Measurements from ENCODE around the gene PLA2G15. TPM values are rescaled to one million over a fixed set of nuclear protein-coding genes. Genes with fewer than 3 reads are reported as not detected.

Gene PLA2G15
- total and polyA plus RNA-seq, 2 of the 13 experiments (the other 11 are each of a cell fraction or from before 2014, with no cell fraction given), result 14.4 to 23.7 TPM

DNA sequence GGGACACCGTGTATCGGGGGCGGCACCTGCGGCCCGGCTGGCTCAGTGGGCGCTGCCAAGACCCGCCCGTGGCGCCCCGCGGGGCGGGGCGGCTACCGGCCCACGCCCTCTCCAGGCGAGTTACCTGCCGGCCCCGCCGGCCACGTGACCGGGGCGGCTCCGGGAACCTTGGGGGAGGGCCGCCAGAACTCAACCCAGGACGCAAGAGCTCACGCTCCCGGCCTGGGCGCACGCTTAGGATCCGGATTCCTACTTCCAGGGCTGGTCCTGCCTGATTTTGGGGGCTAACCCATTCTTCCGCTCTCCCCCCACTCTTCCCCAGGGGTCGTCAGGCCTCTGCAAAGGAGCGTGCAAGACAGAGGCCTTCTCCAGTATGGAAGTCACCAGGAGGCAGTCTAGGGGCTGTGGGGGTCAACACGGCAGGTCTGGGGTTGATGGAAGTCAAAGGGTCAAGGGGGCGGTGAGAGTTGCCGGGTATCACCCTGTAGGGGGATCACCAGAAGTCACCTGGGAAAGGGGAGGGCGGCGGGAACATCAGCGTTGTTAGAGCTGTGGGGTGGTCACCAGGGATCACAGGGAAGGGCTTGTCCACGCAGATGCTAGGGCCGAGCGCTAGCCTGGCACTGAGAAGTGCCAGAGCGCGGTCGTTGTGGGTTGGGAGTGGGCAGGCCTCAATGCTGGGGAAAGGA is 8.9 kb upstream of the PLA2G15 start (continued):
- TF ChIP-seq, protein P1, sequence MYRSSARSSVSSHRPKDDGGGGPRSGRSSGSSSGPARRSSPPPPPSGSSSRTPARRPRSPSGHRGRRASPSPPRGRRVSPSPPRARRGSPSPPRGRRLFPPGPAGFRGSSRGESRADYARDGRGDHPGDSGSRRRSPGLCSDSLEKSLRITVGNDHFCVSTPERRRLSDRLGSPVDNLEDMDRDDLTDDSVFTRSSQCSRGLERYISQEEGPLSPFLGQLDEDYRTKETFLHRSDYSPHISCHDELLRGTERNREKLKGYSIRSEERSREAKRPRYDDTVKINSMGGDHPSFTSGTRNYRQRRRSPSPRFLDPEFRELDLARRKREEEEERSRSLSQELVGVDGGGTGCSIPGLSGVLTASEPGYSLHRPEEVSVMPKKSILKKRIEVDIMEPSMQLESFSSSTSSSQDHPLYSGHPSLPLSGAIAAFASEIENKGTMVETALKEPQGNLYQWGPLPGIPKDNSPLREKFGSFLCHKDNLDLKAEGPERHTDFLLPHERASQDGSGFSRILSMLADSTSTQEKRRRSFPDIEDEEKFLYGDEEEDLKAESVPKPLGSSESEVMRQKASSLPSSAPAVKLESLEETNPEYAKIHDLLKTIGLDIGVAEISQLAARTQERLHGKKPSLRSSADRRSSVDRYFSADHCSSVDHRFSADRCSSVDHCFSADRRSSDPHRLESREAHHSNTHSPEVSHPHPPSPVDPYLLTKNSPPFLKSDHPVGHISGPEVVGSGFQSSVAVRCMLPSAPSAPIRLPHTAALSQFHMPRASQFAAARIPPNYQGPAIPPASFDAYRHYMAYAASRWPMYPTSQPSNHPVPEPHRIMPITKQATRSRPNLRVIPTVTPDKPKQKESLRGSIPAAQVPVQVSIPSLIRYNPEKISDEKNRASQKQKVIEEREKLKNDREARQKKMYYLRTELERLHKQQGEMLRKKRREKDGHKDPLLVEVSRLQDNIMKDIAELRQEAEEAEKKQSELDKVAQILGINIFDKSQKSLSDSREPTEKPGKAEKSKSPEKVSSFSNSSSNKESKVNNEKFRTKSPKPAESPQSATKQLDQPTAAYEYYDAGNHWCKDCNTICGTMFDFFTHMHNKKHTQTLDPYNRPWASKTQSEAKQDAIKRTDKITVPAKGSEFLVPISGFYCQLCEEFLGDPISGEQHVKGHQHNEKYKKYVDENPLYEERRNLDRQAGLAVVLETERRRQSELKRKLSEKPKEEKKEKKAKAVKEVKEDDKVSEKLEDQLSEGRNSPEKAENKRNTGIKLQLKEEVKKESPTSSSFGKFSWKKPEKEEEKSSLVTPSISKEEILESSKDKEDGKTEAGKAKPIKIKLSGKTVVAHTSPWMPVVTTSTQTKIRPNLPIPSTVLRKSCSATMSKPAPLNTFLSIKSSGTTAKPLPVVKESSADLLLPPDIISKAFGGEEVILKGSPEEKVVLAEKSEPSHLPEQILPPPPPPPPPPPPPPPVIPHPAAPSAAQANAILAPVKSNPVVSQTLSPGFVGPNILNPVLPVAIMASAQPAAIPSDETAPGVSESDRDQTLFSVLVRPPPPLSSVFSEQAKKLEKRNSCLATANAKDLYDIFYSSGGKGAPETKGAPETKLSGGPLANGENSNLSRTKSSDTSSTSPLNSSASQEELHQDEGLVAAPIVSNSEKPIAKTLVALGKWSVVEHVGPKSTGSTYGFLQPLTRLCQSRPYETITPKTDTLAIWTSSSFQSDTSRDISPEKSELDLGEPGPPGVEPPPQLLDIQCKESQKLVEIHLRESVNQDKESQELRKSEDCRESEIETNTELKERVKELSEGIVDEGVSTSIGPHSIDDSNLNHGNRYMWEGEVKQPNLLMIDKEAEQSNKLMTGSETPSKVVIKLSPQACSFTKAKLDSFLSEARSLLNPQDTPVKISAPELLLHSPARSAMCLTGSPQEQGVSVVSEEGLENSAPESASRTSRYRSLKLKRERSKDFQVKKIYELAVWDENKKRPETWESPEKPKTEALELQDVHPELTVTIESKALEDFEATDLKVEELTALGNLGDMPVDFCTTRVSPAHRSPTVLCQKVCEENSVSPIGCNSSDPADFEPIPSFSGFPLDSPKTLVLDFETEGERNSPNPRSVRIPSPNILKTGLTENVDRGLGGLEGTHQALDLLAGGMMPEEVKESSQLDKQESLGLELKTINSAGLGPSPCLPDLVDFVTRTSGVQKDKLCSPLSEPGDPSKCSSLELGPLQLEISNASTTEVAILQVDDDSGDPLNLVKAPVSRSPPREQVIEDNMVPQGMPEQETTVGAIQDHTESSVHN (CRISPR knock-in tag; IDR thresholded peaks at IDR 0.05), result peak; percentile 25; the same call in 1 of the 2 replicates
- TF ChIP-seq ZC3H4 (CRISPR knock-in tag; IDR thresholded peaks at IDR 0.05; ENCODE audit: borderline replicate concordance) (peak; percentile 74; the same call in 1 of the 2 replicates), FOXK1 (CRISPR knock-in tag; IDR thresholded peaks at IDR 0.05; ENCODE audit: borderline replicate concordance, low read depth) (no peak), CHD2 (IDR thresholded peaks at IDR 0.05; ENCODE audit: low read depth, low read length) (no peak), TMF1 (CRISPR knock-in tag; IDR thresholded peaks at IDR 0.05; ENCODE audit: low read depth) (no peak), ZNF430 (CRISPR knock-in tag; IDR thresholded peaks at IDR 0.05) (peak; percentile 72), ZNF672 (CRISPR knock-in tag; IDR thresholded peaks at IDR 0.05) (no peak), CEBPB (IDR thresholded peaks at IDR 0.05; ENCODE audit: borderline replicate concordance, low read depth, low read length) (no peak), ZNF20 (CRISPR knock-in tag; IDR thresholded peaks at IDR 0.05) (peak; percentile 80; the same call in 1 of the 2 replicates), ASH2L (IDR thresholded peaks at IDR 0.05; ENCODE audit: insufficient read length, low read depth, low read length) (peak; percentile 57)
- TF ChIP-seq, protein P2, sequence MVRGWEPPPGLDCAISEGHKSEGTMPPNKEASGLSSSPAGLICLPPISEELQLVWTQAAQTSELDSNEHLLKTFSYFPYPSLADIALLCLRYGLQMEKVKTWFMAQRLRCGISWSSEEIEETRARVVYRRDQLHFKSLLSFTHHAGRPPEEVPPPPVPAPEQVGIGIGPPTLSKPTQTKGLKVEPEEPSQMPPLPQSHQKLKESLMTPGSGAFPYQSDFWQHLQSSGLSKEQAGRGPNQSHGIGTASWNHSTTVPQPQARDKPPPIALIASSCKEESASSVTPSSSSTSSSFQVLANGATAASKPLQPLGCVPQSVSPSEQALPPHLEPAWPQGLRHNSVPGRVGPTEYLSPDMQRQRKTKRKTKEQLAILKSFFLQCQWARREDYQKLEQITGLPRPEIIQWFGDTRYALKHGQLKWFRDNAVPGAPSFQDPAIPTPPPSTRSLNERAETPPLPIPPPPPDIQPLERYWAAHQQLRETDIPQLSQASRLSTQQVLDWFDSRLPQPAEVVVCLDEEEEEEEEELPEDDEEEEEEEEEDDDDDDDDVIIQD (CRISPR knock-in tag; IDR thresholded peaks at IDR 0.05; ENCODE audit: low read depth), result 0 out of 2 replicates have a peak, but pooled peaks have one; percentile 25
- TF ChIP-seq, protein P3, sequence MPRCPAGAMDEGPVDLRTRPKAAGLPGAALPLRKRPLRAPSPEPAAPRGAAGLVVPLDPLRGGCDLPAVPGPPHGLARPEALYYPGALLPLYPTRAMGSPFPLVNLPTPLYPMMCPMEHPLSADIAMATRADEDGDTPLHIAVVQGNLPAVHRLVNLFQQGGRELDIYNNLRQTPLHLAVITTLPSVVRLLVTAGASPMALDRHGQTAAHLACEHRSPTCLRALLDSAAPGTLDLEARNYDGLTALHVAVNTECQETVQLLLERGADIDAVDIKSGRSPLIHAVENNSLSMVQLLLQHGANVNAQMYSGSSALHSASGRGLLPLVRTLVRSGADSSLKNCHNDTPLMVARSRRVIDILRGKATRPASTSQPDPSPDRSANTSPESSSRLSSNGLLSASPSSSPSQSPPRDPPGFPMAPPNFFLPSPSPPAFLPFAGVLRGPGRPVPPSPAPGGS (CRISPR knock-in tag; IDR thresholded peaks at IDR 0.05), result no peak
- TF ChIP-seq, protein P4, sequence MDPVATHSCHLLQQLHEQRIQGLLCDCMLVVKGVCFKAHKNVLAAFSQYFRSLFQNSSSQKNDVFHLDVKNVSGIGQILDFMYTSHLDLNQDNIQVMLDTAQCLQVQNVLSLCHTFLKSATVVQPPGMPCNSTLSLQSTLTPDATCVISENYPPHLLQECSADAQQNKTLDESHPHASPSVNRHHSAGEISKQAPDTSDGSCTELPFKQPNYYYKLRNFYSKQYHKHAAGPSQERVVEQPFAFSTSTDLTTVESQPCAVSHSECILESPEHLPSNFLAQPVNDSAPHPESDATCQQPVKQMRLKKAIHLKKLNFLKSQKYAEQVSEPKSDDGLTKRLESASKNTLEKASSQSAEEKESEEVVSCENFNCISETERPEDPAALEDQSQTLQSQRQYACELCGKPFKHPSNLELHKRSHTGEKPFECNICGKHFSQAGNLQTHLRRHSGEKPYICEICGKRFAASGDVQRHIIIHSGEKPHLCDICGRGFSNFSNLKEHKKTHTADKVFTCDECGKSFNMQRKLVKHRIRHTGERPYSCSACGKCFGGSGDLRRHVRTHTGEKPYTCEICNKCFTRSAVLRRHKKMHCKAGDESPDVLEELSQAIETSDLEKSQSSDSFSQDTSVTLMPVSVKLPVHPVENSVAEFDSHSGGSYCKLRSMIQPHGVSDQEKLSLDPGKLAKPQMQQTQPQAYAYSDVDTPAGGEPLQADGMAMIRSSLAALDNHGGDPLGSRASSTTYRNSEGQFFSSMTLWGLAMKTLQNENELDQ (CRISPR knock-in tag; IDR thresholded peaks at IDR 0.05; ENCODE audit: borderline replicate concordance), result no peak
- TF ChIP-seq, protein P5, sequence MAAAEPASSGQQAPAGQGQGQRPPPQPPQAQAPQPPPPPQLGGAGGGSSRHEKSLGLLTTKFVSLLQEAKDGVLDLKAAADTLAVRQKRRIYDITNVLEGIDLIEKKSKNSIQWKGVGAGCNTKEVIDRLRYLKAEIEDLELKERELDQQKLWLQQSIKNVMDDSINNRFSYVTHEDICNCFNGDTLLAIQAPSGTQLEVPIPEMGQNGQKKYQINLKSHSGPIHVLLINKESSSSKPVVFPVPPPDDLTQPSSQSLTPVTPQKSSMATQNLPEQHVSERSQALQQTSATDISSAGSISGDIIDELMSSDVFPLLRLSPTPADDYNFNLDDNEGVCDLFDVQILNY (CRISPR knock-in tag; conservative IDR thresholded peaks at IDR 0.05), result no peak; the same call in 1 of the 2 replicates

Data from HepG2 (cell line).